NCI-H2081 (cell line): ENCODE measurements around the gene LRBA.

ENCODE experiments used
- DNase-seq, 2 experiments: peaks; one replicate each; lab custom pipeline; 2025; lab: John Stamatoyannopoulos, UW

The LRBA gene

GRCh38 chr4:150250293-150250997 is 764.6 kb downstream of the LRBA start:
- DNase-seq: no peak

DNA sequence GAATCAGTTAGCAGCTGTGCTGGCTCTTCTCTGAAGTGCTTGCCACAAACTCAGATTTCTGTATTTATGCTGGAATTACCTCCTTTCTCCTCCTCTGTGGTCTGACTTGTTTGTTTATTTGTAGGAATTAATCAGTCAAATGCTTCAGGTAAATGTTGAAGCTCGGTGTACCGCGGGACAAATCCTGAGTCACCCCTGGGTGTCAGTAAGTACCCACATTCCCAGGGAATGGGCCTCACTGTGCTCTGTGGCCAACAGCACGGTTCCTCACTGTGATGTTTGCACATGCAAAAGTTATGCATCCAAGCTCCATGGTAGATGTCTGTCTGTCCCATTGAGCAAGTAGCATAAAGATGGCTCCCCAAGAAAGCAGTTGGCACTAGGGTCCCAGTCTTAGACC is 766.9 kb downstream of the LRBA start:
- DNase-seq: no peak

DNA sequence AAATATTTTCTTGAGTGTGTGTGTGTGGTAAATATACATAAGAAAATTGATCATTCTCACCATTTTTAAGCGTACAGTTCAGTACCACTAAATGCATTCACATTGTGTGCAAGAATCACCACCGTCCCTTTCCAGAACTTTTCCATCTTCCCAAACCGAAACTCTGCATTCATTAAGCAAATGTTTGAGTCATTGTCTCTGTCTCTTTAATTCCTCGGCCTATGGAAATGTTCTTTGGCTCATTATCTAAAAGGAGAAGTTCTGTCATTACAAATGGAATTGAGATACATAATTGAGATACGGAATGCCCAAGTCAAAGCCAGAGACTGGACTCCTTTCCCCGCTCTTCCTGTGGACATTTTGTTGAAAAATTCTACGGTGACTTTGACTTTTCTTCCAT is 767.9 kb downstream of the LRBA start:
- no peak for DNase-seq

DNA sequence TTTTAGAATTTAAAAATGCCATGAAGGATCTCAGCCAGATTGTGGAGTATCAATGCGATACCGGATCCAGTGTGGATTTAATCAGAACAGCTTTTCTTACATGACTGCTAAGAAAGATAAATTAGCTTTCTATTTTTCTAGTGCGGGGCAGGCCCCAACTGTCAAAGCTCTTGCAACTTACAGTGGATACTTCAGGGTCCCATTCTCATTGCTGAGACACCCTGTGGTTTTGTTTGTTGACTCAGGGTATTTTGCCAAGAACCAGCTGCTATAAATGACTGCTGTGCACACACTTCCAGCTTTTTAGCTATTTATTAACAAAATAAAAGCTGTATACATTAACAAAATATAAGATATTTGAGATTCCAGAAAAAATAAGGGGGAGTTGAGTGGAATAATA is 770.5 kb downstream of the LRBA start:
- peak; percentile 39 to 77 for DNase-seq

- DNase-seq: no peak
Observed at GRCh38 chr4:150243932-150244331, 771.2 kb downstream of the LRBA start.

GRCh38 chr4:150242820-150243458 is 772.1 kb downstream of the LRBA start:
- DNase-seq: peak in 1 of 2 experiments; percentile 24

DNA sequence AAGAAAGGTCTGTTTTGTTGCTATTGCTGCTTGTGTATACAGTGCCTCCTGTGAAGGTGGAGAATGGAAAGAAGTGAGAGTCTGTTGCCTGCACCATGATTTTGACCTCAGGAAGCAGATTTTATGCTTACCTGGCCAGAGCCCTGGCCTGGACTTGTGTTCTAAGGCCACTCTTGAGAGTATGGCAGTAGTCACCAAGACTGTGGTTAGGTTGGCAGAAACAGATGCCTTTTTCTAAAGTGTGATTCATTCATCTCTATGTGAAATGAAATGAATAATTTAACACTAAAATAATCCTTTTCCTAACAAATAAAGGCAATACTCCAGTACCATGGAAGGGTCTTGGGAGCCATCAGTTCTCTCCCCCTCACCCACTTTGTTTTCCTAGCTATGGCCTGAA is 775.1 kb downstream of the LRBA start:
- no peak for DNase-seq

DNA sequence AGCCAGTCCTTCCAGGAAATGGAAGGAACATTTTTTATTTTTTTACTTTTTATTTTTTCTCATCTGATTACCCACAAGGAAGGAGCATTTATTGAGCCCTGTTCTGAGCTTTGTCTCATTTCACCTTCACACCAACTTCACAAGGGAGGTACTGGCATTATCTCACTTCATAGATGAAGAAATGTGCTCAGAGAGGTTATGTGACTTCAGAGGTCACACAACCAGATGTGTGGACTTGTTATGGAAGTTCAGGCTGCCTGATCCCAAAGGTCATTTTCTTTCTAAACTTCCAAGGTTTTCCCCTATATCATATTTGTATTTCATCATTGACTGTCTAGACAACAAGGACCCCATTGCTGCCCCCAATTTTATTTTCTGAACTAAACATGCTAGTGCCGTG is 776.5 kb downstream of the LRBA start:
- DNase-seq: no peak

GRCh38 chr4:150237110-150237872 is 777.8 kb downstream of the LRBA start:
- no peak for DNase-seq

GRCh38 chr4:150236626-150237025 is 778.5 kb downstream of the LRBA start:
- no peak for DNase-seq

- DNase-seq: no peak
Observed at GRCh38 chr4:150235808-150236271, 779.2 kb downstream of the LRBA start.

- DNase-seq: no peak
Observed at GRCh38 chr4:150235317-150235716, 779.8 kb downstream of the LRBA start.

DNA sequence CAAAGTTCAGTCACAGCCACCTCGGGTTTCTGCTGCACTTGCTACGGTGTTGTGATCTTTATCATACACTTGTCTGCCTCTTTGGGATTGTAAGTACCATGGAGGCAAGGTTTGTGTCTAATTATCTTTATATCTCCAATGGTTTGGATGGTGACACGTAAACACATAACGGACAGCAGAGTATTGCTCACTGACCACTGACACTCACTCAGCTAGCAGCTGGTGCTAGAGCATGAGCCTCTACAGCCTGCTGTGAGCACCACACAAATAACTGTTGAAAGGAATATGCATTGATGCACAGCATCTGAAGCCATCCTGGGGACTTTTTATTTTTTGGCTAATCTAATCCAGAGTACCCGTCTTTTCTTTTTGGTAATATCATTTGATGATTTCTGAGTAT is 780.8 kb downstream of the LRBA start:
- no peak for DNase-seq

DNA sequence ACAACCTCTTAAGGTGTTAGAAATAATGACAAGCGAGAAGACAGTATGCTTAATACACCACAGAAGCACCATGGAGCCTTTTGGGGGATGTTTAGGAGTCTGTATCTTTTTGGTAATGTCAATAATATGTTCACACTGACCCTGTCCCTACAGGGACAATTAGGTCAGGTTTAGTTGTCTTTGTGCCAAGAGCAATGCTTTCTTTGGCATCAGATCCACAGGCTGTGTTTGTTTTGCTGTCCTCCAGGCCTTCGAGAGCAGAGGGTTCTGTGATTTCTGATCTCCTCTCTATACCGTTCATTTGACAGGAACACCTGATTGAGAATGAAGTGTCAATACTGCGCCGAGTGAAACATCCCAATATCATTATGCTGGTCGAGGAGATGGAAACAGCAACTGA is 783.1 kb downstream of the LRBA start:
- DNase-seq: peak in 1 of 2 experiments; percentile 9

DNA sequence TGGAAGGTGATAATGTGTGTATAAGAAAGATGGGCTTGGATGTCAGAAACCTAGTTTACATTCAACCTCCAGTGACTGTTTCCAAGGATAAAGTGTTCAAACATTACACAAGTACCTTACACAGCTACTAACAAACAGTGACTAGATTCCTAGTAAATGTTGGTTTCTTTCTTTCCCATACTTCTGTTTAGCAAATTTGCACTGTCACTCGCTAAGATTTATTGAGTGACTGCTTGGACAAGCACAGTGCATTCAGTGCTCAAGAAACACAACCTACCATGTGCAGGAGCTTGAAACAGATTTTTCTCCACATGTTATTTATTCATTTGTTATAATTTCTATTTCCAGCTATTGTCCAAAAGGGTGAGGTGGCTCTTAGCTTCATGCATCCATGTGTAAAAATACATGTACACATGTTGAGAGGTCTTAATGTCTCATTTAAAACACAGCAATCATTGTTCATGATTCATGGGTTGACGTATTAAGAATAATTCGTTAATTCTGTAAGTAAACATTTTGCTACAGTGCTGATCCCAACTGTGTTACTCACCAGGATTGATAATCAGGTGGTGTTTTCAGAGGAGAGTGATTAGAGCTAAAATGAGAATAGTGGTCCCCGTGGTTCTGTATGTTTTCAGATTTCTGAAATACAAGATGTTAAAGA is 783.8 kb downstream of the LRBA start:
- DNase-seq: no peak

DNA sequence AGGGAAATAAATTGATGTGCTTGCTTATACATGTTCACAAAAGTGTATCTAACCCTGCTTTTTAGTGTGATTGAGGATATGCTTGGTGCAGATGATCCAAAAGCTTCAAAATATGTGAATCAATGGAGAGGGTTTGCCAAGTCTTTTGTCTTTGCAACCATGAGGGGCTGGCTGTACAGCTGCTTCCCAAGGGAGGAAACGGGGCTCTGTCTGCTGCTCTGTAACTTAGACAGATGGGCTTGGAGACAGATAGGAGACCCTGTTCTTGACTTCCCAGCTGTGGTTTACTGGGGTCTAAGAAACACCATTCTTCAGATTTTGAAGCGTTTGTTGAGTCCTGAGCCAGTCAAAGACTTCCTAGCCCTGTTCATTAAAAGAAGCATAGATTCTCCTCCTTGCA is 784.5 kb downstream of the LRBA start:
- DNase-seq: no peak

DNA sequence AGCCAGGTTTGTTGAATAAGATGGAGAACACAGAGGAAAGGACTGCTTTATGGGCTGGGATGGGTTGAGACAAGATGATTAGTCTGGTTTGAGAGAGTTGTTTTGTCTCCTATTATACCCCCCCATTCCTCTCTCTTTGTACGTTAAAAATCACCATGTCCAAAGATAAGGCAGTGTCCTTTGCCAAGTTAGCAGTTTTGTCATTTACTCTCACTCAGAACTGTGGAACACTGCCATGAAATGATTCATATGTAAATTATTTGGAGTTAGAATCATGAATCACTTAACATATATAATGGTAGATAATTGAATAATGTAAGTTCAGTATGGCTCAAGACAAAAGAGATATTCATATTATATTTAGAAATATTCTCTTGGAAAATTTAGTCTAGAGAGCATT is 785.6 kb downstream of the LRBA start:
- no peak for DNase-seq

DNA sequence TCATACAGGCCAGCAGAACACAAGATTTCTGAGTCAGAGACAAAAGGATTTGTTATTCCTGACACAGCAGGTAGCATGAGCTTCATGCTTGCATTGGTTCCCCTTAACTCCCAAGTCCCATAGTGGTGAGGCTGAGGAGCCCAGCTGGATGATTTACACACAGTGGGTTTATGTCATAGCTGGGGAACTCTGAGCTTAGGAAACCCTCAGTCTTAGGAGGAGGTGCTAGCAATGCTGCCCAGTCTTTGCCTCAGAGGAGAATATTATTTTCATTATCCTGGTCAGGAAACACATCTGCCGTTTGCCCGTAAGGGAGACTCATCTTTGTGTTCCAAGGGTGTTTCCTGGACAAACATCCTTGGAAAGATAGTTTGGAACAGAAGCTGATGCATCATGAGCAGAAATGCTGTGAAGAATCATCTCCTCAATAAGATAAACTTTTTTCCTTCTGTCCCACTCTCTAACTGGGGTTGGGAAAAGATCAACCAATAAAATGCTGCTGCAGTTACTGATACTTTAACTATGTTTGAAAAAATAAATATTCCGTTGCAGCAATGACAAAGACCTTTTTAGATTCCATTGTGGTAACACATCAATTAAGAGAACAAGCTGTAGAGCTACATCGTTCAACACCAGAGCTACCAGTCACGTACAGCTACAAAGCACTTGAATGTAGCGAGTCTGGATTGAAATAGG is 790.0 kb downstream of the LRBA start:
- no peak for DNase-seq

- DNase-seq: no peak
Observed at GRCh38 chr4:150219841-150220240, 795.2 kb downstream of the LRBA start.

- no peak for DNase-seq
Observed at GRCh38 chr4:150218447-150218846, 796.6 kb downstream of the LRBA start.

DNA sequence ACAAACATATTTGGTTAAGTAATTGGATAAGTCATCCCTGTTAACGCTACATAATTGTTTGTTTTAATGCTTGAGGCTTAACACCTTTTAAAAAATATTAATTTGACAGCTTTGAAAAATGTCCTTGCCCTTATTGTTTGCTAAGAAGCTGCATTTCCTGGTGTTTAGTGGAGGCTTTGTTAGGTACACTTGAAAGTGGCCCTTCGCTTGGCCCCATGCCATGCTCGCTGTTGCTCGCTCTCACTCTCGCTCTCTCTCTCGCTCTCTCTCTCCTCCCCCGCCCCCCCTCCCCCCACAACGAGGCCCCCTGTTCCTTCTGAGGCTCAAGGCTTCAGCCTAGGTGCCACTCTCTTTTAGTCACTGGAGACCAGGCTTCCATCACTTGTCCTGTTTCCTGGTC is 797.3 kb downstream of the LRBA start:
- peak in 1 of 2 experiments; percentile 59 for DNase-seq

GRCh38 chr4:150217192-150217591 is 797.9 kb downstream of the LRBA start:
- DNase-seq: peak in 1 of 2 experiments; percentile 39
